ENCODE measurements around the gene GSTM3. TPM values are rescaled to one million over a fixed set of nuclear protein-coding genes. Genes with fewer than 3 reads are reported as not detected.

Gene GSTM3
- total RNA-seq, 4 donors from 2014 or later, result 34.4 to 223 (median 62.8) TPM

DNA sequence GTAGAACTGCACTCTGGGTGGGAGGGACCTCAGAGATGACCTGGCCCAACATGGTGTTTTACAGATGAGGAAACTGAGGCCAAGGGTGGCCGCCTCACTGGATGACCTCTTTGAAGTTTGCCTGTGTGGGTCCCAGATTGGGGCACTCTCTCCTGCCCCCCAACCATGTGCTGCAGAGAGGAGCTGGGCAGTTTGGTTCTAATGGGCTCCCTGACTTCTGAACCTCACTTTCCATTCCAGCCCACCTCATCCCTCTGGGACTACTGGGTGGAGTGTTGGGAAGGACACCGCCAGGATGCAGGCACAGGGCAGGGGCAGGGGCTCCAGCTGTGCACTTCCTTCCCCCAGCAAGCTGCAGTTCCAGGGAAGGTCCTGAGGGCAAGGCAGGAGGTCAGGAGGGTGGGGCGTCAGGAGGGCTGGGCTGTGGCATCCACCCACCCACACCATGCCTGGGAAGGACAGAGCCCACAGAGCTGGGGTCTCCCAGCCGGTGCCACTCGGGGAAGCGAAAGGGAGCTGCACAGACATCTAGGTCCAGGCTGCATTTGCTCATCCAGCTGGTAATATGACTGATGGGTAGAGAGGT lies 33.2 kb upstream of the GSTM3 start:
- DNase-seq (ENCODE audit: low spot score) (no peak), ATAC-seq (ENCODE audit: low FRiP score) (no peak)
- no peak for TF ChIP-seq CTCF (IDR thresholded peaks at IDR 0.05)

- peak; percentile 72 for ATAC-seq (ENCODE audit: low FRiP score)
- no peak for DNase-seq (ENCODE audit: low spot score)
- TF ChIP-seq CTCF (IDR thresholded peaks at IDR 0.05), result peak in 2 of 3 donors; percentile 77 to 79
These were observed 32.5 kb upstream of the GSTM3 start for GRCh38 chr1:109773203-109773899.

DNA sequence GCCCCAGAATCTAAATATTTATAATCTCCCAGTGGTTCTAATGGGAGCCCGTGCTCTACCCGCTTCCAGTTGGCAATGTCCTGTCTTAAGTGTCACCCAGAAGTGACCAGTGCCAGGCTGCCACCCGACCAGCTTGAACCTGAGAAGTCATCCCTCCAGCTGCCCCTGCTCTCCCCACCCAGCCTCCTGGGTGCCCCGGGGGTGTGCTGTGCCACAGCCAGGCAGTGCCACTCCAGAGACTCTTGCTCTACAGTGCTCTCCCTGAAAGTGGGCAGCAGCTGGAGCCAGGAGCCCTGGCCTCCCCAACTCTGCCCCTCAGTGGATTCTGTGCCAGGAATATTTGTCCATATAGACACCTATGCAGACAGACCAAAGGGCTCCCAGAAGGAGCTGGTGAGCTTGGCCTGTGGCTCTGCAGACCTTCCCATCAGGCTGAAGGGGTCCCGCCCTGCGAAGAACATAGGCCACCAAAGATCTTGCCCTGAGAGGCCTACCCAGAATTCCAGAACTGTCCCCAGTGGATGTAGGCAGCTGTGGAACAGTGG lies 31.9 kb upstream of the GSTM3 start:
- ATAC-seq (ENCODE audit: low FRiP score), result no peak
- DNase-seq (ENCODE audit: low spot score), result no peak

GRCh38 chr1:109771712-109772657 lies 31.1 kb upstream of the GSTM3 start:
- DNase-seq (ENCODE audit: low spot score) (peak; percentile 20), ATAC-seq (ENCODE audit: low FRiP score) (no peak)
- TF ChIP-seq CTCF (IDR thresholded peaks at IDR 0.05), result no peak

More for the DNA sequence above, 31.9 kb upstream of the GSTM3 start:
- no peak for TF ChIP-seq CTCF (IDR thresholded peaks at IDR 0.05)

DNA sequence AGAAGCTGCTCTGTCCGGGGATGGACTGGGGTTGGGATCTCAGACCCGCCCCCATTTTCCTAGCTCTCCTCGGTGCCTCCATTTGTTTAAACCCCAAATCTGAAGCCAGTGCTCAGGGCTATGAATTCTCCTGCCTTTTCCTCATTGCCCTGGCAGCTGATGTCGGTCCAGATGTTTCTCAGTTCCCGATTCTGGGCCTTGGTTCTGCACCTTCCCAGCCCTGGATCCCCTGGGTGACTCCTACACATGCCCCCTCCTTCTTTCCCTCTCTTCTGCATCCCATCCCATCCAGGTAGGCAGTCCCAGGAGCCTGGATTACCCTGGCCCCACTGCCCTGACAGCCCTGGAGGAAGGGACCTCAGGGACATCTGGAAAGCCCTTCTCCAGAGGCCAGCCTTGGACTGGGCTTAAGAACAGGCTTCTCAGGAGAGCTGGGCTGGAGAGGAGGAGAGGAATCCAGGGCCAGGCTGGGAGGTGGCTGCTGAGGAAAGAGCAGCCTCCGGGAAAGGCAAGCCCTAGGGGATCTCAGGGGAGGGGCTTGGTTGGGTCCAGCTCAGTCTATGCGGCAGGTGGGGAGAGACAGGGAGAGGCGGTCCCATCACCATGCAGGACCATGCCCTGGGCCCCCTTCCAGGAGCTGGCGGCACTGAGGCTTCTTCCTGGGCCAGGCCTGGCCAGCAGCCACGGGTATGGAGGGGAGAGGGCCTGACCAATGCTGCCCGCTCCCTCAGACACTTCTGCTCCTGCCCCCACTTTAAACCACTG lies 29.7 kb upstream of the GSTM3 start:
- DNase-seq (ENCODE audit: low spot score) (peak; percentile 21), ATAC-seq (ENCODE audit: low FRiP score) (no peak)
- no peak for TF ChIP-seq CTCF (IDR thresholded peaks at IDR 0.05)
